Measurements from ENCODE around the gene PTPRE. TPM values are rescaled to one million over a fixed set of nuclear protein-coding genes. Genes with fewer than 3 reads are reported as not detected.

PTPRE gene
- total RNA-seq, 6 experiments from 2014 or later = 2.3 to 9.2 (median 2.7) TPM

- Histone ChIP-seq H3K9me3 (no peaks in the 10 kb centered on the region), H3K4me1 (peaks cover 0 to 18% (median 8%) of the 10 kb centered on the region in 4 donors), H3K27ac (no peak overlapping the region), H3K36me3 (no peaks in the 10 kb centered on the region), H3K4me3 (no peak overlapping the region), H3K27me3 (no peaks in the 10 kb centered on the region)
- WGBS (ENCODE audit: insufficient coverage, low coverage, low lambda C conversion rate, missing lambda C conversion rate) = no CpG with 5 or more reads among the region's 6 CpGs
- TF ChIP-seq CTCF (IDR thresholded peaks at IDR 0.05) (no peak), POLR2A (IDR thresholded peaks at IDR 0.05) (no peak)
- intact Hi-C loops (cut with DNase I) = loop anchor here in 1 of 2 donors (10.0 kb wide), 1 partner anchor 129 kb away; no protein-coding TSS in a partner anchor
- DNase-seq (no peak), ATAC-seq (no peak)
These were observed 31.5 kb upstream of the PTPRE start for GRCh38 chr10:127875449-127875765.

- TF ChIP-seq CTCF (IDR thresholded peaks at IDR 0.05) = no peak
- no peak for TF ChIP-seq POLR2A (IDR thresholded peaks at IDR 0.05)
- Histone ChIP-seq H3K4me1 (peaks cover 0 to 18% (median 8%) of the 10 kb centered on the region in 4 donors), H3K27ac (no peak overlapping the region), H3K9me3 (no peaks in the 10 kb centered on the region), H3K36me3 (no peaks in the 10 kb centered on the region), H3K27me3 (no peaks in the 10 kb centered on the region), H3K4me3 (no peak overlapping the region)
- 85% methylated on average over 5 of the region's 5 CpGs for WGBS (ENCODE audit: insufficient coverage, low coverage, low lambda C conversion rate, missing lambda C conversion rate)
- DNase-seq = no peak
- ATAC-seq = no peak
- intact Hi-C loops (cut with DNase I) = loop anchor here in 1 of 2 donors (10.0 kb wide), 1 partner anchor 129 kb away; no protein-coding TSS in a partner anchor
These were observed 31.0 kb upstream of the PTPRE start for GRCh38 chr10:127875916-127876315.

GRCh38 chr10:127877116-127877515 lies 29.8 kb upstream of the PTPRE start:
- H3K27me3 ChIP-seq = no peaks in the 10 kb centered on the region

GRCh38 chr10:127877699-127878098 lies 29.2 kb upstream of the PTPRE start:
- ATAC-seq (no peak), DNase-seq (no peak)
- H3K9me3 ChIP-seq = no peaks in the 10 kb centered on the region
- no peak for TF ChIP-seq CTCF (IDR thresholded peaks at IDR 0.05)
- TF ChIP-seq POLR2A (IDR thresholded peaks at IDR 0.05) = no peak
- 78% methylated on average over 5 of the region's 5 CpGs for WGBS (ENCODE audit: insufficient coverage, low coverage, low lambda C conversion rate, missing lambda C conversion rate)
- peaks cover 0 to 16% (median 8%) of the 10 kb centered on the region in 4 donors for H3K4me1 ChIP-seq
- no peaks in the 10 kb centered on the region for H3K36me3 ChIP-seq
- H3K27ac ChIP-seq = no peak overlapping the region
- H3K27me3 ChIP-seq = no peaks in the 10 kb centered on the region
- intact Hi-C loops (cut with DNase I) = loop anchor here in 1 of 2 donors (10.0 kb wide), 1 partner anchor 127 kb away; no protein-coding TSS in a partner anchor
- H3K4me3 ChIP-seq = no peak overlapping the region

More at GRCh38 chr10:127877116-127877515, 29.8 kb upstream of the PTPRE start:
- H3K4me1 ChIP-seq = peaks cover 0 to 22% (median 11%) of the 10 kb centered on the region in 4 donors
- H3K27ac ChIP-seq = no peak overlapping the region
- intact Hi-C loops (cut with DNase I) = loop anchor here in 1 of 2 donors (10.0 kb wide), 1 partner anchor 128 kb away; no protein-coding TSS in a partner anchor
- H3K4me3 ChIP-seq = no peak overlapping the region
- H3K9me3 ChIP-seq = no peaks in the 10 kb centered on the region
- no peak for ATAC-seq
- no peak for DNase-seq
- H3K36me3 ChIP-seq = no peaks in the 10 kb centered on the region
- TF ChIP-seq POLR2A (IDR thresholded peaks at IDR 0.05) = no peak
- TF ChIP-seq CTCF (IDR thresholded peaks at IDR 0.05) = no peak
- 78% methylated on average over 2 of the region's 4 CpGs for WGBS (ENCODE audit: insufficient coverage, low coverage, low lambda C conversion rate, missing lambda C conversion rate)

All from right lobe of liver (tissue), 6 donors.